Stimulated activated CD4-positive, alpha-beta T cell treated with anti-CD3 and anti-CD28 coated beads, Interleukin-1b, Interleukin-23, amount 100 ng/mL, for 24 hours (primary cell): ENCODE data around the gene LHX4.

Experiments
- DNase-seq, 4 experiments: peaks; one replicate each; pipeline ENCODE4 v3.0.0-alpha.2; 2020; ENCODE audit warnings: low read depth in 4 of 4, low spot score in 1 of 4

The LHX4 gene

GRCh38 chr1:180256341-180257027 lies 26.4 kb downstream of the LHX4 start:
- DNase-seq: no peak

GRCh38 chr1:180257028-180257386 lies 26.9 kb downstream of the LHX4 start:
- DNase-seq: no peak

GRCh38 chr1:180257486-180257885 lies 27.4 kb downstream of the LHX4 start:
- no peak for DNase-seq

DNA sequence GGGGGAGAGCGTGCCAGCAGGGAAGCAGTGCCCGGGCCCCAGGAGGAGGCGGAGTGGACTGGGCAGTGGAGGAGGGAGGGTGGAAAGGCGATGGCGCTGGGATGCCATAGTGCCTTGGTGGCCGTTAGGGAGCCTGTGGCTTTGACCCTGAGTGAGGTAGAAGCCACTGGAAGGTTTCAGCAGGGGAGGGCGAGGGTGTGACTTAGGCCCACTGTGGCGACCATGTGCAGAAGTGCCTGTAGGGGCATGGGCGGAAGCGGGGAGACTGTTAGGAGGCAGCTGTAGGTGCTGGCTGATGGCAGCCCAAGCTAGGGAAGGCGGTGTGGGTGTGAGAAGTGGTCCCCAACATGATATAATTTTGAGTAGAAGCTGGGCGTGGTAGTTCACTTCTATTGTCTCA lies 28.2 kb downstream of the LHX4 start:
- no peak for DNase-seq

- DNase-seq: no peak
These were observed 28.9 kb downstream of the LHX4 start for GRCh38 chr1:180258935-180259334.

DNA sequence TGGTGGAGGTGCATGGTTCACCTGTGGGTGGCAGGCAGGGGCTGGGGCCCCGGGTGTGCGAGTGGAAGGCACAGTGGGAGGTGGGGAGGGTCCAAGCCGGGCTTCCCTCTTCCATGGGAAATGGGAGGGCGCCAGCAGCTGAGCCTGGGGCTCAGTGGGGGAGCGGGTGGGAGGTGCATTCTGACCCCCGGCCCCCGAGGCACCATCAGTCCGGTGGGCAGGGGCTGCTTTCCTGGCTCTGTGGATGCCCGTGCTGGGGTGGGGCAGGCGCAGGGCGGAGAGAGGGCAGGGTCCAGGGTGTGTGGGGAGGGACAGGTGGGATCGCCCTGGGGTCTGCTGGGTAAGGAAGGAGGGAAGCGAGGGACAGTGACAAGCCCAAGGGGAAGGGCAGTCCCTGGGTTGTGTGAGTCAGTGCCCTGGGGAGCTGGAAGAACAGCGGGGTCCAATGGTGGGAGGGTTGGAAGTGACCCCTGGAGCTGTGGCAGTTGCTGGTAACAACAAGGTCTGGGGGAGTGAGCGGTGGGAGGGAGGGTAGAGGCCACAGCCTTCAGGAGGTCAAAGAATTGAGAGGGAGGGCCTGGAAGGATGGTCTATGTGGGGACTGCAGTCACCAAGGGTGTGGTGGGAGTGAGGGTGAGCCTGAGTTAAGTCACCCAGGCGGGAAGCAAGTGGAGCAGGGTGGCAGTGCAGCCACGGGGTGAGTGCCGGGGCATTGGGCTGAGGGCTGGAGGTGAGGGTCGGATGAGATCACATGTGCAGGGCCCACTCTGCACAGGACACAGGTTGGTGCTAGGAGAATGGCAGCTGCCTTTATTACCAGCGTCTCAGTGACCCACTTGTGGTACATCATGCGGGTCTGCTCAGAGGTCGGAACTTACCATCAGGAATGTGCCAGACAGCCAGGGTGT lies 29.6 kb downstream of the LHX4 start:
- no peak for DNase-seq

GRCh38 chr1:180260541-180260940 lies 30.5 kb downstream of the LHX4 start:
- no peak for DNase-seq

GRCh38 chr1:180261030-180261429 lies 31.0 kb downstream of the LHX4 start:
- no peak for DNase-seq

GRCh38 chr1:180261524-180262155 lies 31.6 kb downstream of the LHX4 start:
- no peak for DNase-seq

DNA sequence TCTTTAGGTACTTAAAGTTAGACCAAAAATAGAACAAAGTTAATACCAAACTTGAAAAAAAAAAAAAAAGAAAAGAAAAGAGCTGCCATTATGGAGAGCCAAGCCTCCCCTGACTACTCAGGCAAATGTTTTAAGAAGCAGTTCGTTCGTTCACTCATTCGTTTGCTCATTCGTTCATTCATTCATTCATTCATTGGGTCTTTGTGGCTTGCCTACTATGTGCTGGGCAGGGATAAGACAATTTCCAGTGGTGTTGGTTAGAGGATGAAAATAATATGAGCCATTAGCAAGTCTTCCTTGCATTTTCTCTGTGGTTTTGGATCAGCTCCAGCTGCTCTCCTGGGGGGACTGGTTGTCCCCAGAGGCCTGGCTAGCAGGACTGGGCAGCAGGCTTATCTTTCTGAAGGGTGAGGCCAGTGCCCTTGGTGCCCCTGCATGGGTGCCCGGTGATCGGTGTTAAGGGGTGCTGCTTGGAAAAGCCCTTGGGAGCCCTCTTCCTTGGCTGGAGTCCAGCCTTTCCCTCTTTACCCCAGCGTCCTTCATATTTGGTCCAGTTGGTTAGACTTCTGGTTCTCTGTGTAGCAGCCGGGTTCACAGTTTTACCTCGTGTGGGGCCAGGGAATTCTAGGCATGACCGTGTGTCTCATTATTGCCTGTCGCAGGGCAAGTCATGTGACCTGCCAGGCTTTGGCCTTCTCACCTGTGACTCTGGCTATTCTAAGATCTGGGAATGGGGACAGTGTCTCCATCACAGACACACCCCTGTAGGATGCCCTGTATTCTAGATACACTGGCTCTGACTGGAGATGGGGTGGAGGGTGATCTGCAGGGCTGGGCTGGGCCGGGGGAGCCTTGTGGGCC lies 32.8 kb downstream of the LHX4 start:
- no peak for DNase-seq

DNA sequence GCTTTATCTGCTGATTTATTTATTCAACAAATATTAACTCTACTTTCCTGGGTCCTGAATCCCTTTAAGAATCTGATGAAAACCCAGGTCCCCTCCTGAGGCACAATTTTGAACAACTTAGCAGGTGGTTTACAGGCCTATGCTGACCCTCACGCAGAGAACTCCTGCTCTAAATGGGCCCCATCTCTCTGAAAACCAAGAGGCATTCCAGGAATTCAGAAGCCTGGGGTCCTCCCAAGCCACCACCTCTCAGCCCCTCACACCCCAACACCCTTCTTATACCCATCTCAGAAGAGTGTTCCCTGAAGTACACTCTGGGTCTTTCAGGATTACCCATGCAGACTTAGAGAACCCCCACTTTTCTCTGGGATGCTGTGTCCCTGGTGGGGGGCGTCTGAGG lies 34.5 kb downstream of the LHX4 start:
- DNase-seq: no peak

DNA sequence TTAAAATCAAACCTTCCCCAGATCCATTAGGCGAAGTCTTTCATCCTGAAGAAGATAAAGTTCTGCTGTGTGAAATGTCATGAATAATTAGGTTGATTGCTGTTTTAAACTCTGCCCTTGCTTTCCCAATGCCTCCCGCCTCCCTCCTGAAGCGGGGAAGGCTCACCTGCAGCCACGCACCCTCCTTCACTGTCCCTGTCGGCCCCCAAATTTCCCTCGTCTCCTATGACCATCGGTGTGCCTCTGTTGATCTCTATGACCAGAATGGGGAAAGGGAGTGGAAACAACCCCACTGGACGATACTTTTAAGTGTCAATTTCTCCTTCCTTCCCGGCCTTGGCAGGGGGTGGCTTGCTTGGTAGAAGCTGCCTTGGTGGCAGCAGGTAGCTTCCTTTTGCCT lies 35.1 kb downstream of the LHX4 start:
- no peak for DNase-seq

DNA sequence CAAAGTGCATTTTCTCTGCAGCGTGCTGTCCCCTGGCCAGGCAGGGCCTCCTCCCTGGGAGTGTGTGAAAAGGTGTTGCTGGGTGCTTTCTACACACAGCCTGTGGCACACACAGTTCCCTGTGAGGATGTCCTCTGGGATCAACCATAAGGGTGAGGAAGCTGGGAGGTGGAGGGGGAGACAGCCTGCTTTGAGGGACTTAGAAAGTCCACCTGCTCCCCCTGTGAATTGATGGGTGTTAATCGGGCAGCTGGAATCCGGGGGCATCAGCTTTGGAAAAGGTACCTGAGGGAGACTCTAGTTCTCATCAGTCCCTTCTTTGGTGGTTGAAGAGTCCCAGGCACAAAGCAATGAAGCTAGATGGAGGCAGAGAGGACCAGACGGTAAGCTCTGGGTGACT lies 35.8 kb downstream of the LHX4 start:
- no peak for DNase-seq

- no peak for DNase-seq
These were observed 36.5 kb downstream of the LHX4 start for GRCh38 chr1:180266275-180267210.

- no peak for DNase-seq
These were observed 37.1 kb downstream of the LHX4 start for GRCh38 chr1:180267211-180267561.

GRCh38 chr1:180267761-180268555 lies 37.9 kb downstream of the LHX4 start:
- no peak for DNase-seq

- DNase-seq: no peak
These were observed 38.6 kb downstream of the LHX4 start for GRCh38 chr1:180268556-180269075.

DNA sequence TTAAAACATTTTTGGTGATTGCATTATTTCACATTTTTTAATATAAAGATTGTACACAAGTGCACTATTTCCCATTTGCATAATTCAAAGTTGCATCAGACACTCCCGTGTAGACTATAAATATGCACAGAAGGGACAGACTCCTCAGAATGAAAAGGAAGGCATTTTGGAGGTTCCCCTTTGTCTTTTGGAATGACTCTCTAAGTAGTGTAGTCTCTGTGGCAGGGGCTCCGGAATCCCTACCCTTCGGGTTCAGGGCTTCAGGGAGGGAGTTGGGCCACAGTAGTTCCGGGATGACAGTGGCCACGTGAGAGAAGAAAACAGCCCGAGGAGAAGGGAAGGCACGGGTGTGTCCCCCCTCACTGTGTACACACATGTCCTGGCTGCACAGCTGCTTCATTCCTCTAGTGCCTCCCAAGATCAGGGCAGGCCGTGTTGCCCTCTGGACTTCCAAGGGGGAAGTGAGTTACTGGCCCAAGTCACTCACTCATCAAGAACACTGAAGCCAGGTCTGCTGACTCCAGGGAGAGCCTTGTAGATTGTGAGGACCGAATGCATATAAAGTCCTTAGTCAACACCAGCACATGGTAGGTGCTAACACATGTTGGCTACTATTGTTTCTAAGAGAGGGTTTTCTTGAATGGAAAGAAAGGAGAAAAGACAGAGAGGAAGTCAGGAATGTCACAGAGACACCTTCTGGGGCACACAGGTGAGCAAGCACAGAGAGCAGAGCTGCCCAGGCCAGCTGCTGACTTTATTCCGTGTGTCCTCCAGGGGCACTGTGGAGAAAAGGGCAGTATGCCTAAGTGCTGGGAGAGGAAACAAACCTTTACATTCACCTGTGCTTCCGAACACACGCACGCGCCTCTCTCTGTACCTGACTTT lies 39.8 kb downstream of the LHX4 start:
- DNase-seq: no peak
